ENCODE measurements around the gene MOCS1.

Gene MOCS1

DNA sequence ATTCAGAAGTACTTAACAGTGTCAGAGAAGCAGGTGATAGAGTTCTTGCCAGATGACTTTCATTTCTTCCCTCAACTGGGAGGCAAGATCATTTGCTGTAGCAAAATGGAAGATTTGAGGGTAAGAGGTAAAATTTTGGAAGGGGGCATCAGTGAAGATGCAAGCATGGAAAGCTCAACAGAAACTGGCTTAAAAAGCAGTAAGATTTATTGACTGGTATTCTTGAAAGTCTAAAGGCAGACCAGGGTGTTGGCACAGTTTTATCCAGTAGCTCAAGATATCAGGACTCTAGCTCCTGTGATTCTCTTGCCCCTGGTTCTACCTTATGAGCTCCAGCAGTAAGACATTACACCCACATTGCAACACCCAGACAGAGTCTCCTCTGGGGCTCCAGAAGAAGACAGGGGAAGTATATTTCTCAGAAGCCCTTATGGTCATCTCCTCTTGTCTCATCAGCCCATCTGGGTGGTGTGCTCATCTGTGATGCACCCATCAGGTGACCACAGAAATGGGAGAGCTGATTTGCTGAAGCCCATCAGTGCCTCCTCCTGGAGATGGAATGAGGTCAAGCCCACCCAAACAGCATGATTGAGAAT is 16.0 kb upstream of the MOCS1 start:
- no peak for DNase-seq (ENCODE audit: low read depth in 1 of 2, low spot score in 1 of 2)

DNA sequence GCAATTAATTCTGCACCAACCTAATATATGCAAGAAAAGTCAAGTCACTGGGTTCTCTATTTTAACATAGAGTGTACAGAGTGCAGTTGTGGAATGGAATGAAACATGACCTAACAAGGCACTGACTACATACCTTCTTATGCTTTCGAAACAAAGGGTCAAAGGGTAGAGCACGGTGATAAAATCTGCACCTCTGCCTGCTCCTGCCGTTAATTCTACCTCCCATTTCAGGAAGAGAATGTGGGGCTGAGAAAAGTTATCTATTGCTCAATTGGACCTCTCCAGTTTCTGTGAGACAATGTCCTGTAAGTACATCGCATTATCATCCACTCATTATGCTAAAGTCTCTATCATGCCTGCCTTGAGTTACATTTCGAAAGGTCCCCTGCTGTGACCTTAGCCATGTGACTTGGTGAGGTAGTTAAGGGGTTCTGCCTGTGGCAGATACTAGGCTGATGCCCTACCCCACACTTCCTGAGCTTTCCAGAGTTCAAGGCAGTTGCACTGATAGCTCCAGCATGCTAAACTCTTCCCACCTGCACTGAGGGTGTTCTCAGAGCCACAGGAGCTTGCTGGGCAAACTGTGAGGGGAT is 14.0 kb upstream of the MOCS1 start:
- DNase-seq (ENCODE audit: low read depth in 1 of 2, low spot score in 1 of 2): no peak

DNA sequence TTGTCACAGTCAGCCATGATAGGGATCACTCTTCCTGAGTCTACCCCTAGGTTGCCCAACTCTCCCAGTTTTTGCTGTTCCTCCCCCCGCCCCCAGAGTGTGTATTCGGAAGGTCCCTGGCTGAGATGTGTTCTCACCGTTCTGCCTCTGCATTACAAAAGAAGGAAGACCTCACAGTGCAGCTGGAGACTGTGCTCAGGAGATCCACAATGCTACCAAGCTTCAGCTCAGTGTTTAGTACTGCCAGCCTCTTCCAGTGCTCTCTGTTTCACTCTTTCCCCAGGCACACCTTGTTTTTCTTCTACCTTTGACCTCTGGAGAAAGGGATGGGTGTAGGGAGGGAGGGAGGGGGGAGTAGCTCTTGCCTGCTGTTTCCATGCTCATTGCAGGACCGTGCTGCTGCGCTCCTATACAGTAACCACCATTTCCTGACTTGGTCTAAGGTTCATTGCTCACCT is 13.4 kb upstream of the MOCS1 start:
- no peak for DNase-seq (ENCODE audit: low read depth in 1 of 2, low spot score in 1 of 2)

DNA sequence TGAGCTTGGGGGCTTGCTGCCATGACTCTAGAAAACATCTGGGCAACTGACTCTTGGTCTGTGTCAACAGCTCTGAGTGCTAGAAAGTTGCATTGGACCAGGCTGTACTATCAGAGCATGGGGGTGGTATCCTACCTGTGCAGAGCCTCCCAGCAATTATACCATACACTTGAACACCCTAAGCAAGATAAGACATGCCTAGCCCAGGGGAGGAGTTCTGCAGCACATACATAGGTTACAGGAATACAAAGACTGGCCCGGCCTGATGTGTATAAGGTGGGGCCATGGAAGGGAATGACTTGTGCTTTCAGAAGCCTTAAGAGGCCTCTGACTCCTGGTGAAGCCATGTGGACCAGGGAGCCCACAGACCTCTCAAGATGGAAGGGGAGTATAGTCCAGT is 11.4 kb upstream of the MOCS1 start:
- no peak for DNase-seq (ENCODE audit: low read depth in 1 of 2, low spot score in 1 of 2)

DNA sequence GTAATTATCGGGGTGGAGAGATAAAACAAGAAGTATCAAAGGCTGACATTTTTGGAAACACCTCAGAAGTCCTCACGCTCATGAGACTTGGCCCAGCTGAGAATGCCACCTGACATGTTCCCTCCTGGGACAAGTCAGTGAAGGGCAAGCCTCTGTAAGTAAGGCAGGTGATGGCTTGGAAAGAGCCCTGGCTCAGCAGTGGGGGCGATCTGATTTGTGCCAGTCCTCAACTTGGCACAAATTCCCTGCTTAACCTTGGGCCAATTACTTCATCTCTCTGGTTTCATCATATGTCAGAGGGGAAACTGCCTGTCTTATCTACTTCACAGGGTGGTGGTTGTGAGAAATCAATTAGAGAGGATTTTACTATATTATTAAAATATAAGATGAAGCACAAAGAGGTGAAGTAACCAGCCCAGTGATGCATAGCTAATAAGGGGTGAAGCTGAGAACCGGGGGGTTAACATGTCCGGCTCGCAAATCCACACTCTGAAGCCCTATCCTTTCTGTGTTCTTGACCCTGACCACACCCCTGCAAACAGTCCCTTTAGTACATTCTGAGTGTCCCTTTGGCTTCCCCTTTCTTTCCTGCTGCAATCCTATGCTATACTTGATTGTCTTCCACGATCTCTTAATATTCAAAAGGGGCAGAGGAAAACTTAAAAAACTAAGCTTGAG is 8.8 kb upstream of the MOCS1 start:
- DNase-seq (ENCODE audit: low read depth in 1 of 2, low spot score in 1 of 2): no peak

DNA sequence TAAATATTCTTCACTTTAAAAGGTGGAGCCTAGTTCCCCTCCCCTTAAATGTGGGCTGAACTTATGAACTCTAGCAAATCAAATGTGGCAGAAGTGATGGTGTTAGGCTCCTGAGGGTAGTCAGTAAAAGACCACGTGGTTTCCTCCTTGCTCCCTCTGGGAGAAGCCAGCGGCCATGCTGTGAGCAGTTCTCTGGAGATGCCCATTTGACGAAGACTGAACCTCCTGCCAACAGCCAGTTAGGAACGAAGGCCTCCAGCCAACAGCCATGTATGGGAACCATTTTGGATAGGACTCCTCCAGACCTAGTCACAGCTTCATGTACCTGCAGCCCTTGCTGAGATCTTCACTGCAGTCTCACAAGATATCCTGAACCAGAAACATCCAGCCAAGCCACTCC is 7.6 kb upstream of the MOCS1 start:
- no peak for DNase-seq (ENCODE audit: low read depth in 1 of 2, low spot score in 1 of 2)

DNA sequence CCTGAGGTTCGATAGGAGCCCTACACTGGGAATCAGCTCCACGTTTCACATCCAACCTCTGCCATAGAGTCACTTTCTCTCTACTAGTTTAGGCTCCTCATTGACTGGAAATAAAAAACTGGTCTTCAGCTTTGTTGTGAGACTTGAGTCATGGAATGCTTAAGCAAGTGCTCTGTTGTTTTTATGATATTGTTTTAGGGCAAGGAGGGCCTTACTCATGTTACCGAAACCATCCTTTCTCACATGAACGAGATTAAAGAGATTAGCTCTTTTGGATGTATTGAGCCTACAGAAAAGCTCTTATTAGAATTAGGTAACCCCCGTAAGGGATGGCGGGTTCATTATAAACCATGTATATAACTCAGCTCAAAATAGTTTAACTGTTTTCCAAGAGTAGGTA is 6.9 kb upstream of the MOCS1 start:
- no peak for DNase-seq (ENCODE audit: low read depth in 1 of 2, low spot score in 1 of 2)

DNA sequence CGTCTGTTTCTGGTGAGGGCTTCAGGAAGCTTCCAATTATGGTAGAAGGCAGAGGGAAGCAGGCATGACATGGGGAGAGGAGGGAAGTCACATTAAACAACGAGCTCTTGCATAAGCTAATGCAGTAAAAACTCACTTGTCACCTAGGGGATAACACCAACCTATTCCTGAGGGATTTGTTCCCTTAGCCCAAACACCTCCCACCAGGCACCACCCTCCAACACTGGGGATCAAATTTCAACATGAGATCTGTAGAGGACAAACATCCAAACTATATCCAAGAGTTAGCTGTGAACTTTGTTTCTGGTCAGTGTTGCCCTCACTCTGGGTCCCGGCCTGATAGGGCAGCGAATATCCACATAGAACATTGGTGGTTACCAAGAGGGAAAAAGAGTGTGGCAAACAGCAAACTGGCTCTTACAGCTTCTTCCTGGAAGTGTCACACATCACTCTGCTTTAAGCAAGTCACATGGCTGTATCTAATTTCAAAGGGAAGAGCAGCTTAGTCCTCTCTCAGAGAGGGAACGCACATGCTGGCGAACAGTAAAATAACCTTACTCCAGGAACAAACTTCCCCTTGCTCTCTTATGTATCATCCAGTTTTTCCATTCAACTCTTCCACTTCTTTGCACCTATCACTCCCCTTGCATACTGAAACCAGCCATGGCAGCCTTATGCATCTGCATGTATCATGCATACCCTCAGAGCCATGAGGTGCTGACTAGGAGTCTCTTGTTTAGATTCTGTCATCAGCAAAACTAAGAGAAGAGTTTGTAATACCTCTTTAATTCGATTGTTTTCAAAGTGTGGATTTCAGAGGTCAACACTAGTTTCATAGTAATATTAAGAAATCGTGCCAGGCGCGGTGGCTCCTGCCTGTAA is 4.8 kb upstream of the MOCS1 start:
- no peak for DNase-seq (ENCODE audit: low read depth in 1 of 2, low spot score in 1 of 2)

DNA sequence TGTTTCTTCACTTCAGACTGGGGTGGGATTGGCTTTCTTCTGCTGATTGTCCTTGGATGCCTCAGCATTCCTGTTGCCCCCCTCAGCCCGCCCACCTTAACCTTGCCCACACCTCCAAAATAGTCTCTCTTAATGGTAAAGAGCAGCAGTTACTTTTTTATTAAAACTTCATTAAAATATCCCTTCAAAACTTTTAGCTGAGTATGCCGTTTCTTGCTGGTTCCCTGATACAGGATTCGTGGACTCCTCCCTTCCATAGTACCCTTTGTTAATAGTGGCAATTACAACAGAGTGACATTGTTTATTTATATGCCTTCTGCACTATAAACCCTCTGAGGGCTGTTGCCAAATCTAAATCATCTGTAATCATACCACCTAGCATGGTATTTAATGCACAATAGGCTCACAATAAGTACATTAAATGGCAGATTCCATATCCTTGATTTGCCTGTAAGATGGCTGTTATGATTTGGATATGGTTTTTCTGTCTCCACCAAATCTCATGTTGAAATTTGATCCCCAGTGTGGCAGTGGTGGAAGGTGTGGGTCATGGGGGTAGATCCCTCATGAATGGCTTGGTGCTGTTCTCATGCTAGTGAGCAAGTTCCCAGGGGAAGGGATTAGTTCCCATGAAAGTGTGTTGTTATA is 3.5 kb upstream of the MOCS1 start:
- no peak for DNase-seq (ENCODE audit: low read depth in 1 of 2, low spot score in 1 of 2)

DNA sequence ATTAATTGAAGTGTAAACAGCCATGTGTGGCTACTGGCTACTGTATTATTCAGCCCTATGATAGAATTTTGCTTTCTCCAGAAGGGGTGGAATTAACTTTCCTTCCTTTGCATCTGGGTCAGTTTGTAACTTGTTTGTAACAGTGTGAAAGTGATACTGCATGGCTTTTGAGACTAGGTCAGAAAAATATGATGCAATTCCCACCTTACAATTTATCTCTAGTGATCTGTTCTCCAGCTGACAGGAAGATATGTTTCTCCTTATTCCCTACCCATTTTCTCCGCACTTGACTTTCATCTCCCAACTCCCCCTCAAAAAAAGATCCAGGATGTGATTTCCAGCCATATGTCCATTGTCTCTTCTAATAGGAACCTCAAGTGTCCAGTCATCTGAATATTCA is 2.6 kb upstream of the MOCS1 start:
- DNase-seq (ENCODE audit: low read depth in 1 of 2, low spot score in 1 of 2): no peak

DNA sequence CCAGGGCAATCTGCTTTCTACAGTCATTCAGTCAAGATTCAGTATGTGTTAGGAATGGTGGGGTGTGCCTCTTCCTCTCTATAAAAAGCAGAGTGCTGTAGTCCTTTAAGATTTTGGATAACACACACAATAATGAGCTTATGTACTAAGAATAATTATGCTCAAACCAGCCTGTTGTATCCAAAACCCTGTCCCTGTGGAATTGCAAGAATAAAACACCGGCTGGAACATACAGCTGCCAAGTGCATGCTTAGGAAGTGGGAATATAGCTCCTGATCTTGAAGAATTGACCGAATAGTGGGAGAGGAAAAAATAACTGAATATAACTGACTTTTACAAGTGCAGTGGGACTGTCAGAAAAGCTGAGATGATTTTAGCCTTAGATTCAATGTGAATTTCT is 979 bp upstream of the MOCS1 start:
- DNase-seq (ENCODE audit: low read depth in 1 of 2, low spot score in 1 of 2): no peak

DNA sequence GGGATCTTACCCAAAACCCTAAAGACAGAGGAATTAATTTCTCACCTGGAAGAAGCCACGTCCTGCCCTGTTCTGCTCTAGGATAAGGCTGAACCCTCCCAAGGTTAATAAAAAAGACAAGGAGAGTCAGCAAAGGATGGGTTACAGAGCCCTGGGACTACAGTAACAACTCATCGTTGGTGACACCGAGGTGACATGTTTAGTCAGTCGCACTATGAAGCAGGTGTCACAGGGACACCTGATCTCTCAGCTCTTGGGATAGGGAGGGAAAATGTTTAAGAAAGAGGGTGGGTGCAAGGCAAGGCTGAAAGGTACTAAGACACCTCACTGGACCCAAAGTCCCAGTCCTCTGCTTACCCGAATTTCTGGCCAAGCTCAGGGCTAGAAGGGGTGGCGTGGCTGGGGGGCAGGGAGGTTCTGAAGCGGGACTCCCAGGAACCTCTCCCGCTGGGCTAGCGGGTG is 562 bp downstream of the MOCS1 start:
- no peak for DNase-seq (ENCODE audit: low read depth in 1 of 2, low spot score in 1 of 2)

DNA sequence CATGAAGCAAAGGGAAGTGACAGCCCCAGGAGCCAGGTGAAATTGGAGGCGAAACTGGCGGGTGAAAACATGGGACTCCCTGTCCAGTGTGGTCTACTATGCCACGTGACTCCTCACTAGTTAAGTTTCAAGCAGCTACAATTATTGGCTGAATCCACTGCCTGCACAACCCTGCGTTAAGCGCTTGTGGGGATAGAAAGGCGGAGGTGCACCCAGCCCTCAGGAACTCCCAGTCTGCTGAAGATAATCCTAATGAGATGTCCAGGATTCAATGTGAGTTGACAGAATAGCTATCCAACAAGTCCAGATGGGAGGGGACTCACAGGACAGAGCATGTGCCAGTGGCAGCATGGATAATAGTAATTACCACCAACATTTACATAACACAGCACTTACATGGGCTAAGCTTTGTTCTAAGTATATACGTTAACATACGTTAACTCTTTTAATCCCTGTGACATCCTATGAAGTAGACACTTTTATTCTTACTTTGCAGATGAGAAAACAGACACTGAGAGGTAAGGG is 1.8 kb downstream of the MOCS1 start:
- DNase-seq (ENCODE audit: low read depth in 1 of 2, low spot score in 1 of 2): no peak

DNA sequence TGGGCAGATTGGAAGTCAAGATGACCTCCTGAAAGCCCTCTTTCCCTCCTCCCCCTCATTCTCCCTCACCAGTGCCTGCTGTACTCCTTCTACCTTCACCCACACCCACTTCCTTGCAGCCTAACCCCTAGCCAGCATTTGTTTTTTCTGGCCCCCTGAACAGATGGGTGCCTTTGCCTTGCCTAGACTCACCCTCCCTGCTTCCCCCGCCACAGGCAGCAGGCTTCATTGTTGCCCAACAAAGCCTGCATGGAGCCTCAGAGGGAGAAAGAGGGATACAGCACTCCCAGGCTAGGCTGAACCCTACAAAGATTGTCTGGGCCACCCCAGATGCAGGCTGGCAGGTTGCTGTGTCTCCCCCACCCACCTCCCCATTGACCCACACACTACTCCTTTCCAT is 2.7 kb downstream of the MOCS1 start:
- no peak for DNase-seq (ENCODE audit: low read depth in 1 of 2, low spot score in 1 of 2)

DNA sequence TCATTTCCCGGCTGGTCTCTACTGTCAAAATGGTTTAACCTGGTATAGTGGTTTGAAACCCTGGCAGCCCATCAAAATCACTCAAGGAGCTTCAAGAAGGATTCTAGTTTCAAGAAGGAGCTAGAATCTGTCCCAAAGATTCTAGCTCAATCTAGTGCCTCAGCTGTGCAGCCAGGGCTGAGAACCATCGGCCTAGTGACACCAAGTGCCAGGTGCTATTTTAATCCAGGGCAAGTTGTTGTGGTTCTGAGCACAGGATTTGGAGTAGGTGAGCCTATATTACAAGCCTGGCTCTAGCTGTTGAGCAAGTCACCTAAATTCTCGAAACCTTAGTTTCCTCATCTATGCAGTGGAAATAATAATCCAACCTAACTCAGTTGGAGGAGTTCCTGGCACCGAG is 3.7 kb downstream of the MOCS1 start:
- DNase-seq (ENCODE audit: low read depth in 1 of 2, low spot score in 1 of 2): no peak

DNA sequence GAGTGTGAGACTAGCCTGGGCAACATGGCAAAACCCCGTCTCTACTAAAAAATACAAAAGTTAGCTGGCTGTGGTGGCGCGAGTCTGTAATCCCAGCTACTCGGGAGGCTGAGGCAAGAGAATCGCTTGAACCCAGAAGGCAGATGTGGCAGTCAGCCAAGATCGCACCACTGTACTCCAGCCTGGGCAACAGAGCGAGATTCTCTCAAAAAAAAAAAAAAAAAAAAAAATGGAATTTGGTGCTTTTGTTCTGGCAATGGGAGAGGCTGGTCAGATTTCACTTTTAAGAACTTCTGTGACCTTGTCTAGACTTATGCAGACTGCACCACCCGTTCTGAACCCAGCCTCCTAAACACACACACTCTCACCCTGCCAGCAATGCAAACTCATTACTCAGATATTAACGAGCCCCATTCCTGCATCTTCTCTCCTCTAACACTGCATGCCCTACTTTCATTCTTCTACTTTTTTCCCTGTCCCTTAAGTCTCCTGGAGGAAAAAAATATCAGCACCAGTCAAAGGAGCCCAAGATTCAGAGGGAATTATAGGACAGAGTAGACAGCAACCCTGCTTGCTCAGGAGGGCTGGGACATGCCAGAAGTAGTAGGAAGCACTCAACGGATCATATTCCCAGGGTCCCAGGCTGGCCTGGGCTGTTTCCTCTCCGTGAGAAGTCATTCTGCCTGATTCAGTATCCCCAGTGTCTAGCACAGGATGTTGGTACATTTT is 4.4 kb downstream of the MOCS1 start:
- no peak for DNase-seq (ENCODE audit: low read depth in 1 of 2, low spot score in 1 of 2)

DNA sequence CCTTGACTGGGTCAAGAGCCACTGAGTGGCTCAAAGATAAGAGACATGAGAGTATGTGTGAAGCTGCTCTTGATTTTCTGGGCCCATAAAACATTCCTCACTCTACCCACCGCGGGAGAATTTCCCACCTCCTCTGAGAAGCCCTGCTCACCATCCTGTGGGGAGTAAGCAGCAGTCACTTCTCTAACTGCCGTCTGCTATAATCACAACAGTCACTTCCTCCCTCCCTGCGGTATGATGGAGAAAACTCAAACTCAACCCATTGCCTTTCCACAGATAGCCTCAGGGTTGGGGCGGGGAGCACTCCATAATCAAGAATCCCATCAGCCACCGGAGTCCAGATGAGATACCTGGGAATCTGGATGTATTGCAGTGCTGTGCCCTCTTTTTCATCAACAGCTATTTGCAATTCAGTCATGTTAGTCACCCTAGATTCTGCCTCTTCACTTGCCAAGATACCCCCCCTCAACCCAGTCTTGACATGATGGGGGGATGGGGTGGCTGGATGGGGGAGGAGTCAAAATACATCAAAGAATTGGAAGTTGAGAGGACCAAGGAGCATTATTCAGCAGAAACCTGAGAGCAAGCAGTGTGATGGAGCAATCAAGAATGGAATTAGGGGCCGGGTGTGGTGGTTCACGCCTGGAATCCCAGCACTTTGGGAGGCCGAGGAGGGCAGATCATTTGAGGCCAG is 5.1 kb downstream of the MOCS1 start:
- no peak for DNase-seq (ENCODE audit: low read depth in 1 of 2, low spot score in 1 of 2)

DNA sequence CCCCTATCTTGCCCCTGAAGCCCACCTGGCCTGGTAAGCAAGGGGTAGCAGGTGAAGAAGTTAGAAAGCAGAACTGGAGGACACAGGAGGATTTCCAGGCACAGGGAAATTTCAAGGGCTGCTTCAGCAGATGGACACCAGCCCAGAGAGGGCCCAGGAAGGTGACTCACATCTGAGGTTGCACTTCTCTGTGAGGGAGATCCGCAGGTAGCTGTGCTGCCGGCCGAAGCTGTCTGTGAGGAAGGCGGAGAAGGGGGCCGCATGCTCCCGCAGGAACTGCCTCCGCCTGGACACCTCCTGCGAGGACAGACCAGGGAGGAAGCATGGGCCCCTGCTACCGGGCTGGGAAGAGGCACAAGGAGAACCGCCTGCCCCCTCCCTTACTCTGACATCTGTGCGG is 7.1 kb downstream of the MOCS1 start:
- DNase-seq (ENCODE audit: low read depth in 1 of 2, low spot score in 1 of 2): no peak

DNA sequence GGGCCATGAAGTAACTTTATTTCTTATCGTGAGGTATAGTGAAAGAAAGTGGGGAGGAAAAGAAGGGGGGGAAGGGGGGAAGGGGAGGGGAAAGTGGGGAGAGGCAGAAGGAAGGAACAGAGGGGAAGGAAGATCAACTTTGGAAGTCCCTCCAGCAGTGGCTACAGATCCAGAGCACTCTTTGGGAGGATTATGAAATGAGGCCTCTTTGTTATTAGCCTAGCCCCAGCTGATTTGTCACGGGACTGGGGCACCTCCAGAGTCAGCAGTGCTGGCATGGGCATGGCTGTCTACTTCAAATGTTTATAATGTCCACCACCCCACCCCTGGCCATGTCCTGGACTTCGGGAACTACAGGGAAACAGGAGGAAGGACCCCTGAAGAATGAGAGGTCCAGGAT is 7.6 kb downstream of the MOCS1 start:
- no peak for DNase-seq (ENCODE audit: low read depth in 1 of 2, low spot score in 1 of 2)

DNA sequence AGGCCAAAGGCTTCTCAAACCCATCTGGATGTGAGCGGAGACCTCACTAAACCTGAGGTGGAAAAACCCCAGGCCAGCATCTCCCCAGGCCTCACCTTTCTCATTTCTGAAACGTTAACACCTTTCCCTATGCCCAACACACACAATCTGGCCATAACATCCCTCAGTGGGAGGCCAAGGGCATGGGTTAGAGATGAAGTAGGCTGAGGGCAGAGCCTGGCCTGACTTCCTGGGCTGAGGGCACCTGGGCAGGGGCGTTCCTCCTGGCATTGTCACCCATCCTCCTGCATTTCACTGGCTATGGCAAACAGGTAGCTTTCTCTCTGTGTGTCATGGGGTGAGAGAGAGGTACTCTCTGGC is 8.4 kb downstream of the MOCS1 start:
- DNase-seq (ENCODE audit: low read depth in 1 of 2, low spot score in 1 of 2): no peak

All from stimulated activated CD4-positive, alpha-beta T cell treated with anti-CD3 and anti-CD28 coated beads, Interleukin-15, amount 100 ng/mL, for 1 hour (primary cell).